PFSK-1 (cell line): Measurements from ENCODE around the gene ARHGEF37.

ENCODE experiments used
- FOXP2 ChIP-seq: optimal IDR thresholded peaks from 2 replicates; pipeline ENCODE3; 2011; ENCODE audit warnings: borderline replicate concordance, control low read depth, inconsistent platforms; ENCODE audit not compliant: insufficient read depth; ENCODE audit errors: extremely low read length, extremely low read depth
- POLR2AphosphoS5 ChIP-seq: IDR thresholded peaks from 2 replicates; pipeline ENCODE4 v1.6.1; 2012; ENCODE audit warnings: low read depth, mild to moderate bottlenecking, control low read depth, low read length, moderate library complexity
- SIN3A ChIP-seq: IDR thresholded peaks from 2 replicates; pipeline ENCODE4 v1.6.1; 2012; ENCODE audit warnings: mild to moderate bottlenecking, low read length, moderate library complexity, borderline replicate concordance; ENCODE audit not compliant: insufficient read depth
- TAF1 ChIP-seq: IDR thresholded peaks from 2 replicates; pipeline ENCODE4 v1.6.1; 2012; ENCODE audit warnings: low read length, control low read depth, borderline replicate concordance; ENCODE audit not compliant: insufficient read depth
- TF ChIP-seq, protein P1 (sequence below), 2 experiments: IDR thresholded peaks; 2 replicates each; pipeline versions ENCODE4 v1.6.1 to v1.8.0; 2011 to 2012; ENCODE audit warnings: low read depth in 2 of 2, low read length in 2 of 2, control low read depth in 1 of 2, inconsistent platforms in 1 of 2, mild to moderate bottlenecking in 1 of 2, moderate library complexity in 1 of 2; ENCODE audit not compliant: insufficient read depth in 1 of 2

Gene ARHGEF37

GRCh38 chr5:149615976-149616375, 34.7 kb downstream of the ARHGEF37 start:
- TF ChIP-seq POLR2AphosphoS5 (no peak), TAF1 (no peak), SIN3A (no peak), FOXP2 (no peak)
- TF ChIP-seq, protein P1, sequence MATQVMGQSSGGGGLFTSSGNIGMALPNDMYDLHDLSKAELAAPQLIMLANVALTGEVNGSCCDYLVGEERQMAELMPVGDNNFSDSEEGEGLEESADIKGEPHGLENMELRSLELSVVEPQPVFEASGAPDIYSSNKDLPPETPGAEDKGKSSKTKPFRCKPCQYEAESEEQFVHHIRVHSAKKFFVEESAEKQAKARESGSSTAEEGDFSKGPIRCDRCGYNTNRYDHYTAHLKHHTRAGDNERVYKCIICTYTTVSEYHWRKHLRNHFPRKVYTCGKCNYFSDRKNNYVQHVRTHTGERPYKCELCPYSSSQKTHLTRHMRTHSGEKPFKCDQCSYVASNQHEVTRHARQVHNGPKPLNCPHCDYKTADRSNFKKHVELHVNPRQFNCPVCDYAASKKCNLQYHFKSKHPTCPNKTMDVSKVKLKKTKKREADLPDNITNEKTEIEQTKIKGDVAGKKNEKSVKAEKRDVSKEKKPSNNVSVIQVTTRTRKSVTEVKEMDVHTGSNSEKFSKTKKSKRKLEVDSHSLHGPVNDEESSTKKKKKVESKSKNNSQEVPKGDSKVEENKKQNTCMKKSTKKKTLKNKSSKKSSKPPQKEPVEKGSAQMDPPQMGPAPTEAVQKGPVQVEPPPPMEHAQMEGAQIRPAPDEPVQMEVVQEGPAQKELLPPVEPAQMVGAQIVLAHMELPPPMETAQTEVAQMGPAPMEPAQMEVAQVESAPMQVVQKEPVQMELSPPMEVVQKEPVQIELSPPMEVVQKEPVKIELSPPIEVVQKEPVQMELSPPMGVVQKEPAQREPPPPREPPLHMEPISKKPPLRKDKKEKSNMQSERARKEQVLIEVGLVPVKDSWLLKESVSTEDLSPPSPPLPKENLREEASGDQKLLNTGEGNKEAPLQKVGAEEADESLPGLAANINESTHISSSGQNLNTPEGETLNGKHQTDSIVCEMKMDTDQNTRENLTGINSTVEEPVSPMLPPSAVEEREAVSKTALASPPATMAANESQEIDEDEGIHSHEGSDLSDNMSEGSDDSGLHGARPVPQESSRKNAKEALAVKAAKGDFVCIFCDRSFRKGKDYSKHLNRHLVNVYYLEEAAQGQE (IDR thresholded peaks at IDR 0.05; ENCODE audit: insufficient read depth in 1 of 2, low read depth in 2 of 2, low read length in 2 of 2), result no peak

DNA sequence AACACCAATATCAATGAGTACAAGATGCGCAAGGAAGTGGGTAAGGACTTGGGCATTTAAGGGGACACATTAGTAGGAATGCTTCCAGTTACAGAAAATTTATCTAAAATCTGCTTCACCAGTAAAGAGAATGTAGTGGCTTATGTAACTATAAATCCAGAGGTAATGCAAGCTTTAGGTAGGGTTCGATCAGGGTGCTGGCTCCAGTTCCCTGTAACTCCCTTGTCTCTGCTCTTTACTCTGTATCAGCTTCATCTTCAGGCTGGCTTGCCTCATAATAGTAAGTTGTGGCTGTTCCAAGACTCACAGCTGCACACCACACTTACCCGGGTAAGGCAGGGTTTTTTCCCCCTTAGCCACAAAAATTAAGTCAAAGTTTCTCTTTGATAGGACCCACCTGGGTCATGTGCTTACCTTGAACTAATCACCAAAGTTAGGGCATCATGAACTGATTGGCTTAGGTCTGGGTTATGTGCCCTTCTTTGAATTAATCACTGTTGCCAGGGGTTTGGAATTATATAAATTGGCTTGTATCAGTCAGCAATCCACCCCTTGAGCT, 35.5 kb downstream of the ARHGEF37 start:
- TF ChIP-seq FOXP2 (no peak), POLR2AphosphoS5 (no peak), SIN3A (no peak), TAF1 (no peak)
- TF ChIP-seq, protein P1 (IDR thresholded peaks at IDR 0.05; ENCODE audit: insufficient read depth in 1 of 2, low read depth in 2 of 2, low read length in 2 of 2), result no peak

DNA sequence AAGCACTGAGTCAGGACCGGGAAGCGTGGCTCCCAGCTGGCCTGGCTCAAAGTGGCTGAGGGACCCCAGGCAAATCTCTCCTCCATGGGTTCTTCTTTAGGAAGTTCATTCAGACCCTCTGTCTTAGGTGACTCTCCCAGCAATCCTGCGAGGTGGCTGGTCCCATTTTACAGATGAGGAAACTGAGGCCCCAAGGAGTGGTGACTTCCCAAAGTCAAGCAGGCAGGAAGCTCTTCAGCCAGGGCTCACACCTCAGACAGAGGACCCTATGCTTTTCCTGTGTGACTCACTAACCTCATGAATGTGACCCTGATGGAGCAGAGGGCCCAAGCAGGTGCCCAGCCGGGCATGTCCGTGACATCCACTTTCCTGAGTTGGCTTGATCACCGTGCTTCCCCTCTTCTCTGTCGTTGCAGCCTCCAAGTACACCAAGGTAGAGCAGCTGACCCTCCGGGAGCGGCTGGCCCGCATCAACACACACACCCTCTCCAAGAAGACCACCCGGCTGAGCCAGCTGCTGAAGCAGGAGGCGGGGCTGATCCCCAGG, 36.5 kb downstream of the ARHGEF37 start:
- TF ChIP-seq FOXP2 (no peak), SIN3A (no peak)

DNA sequence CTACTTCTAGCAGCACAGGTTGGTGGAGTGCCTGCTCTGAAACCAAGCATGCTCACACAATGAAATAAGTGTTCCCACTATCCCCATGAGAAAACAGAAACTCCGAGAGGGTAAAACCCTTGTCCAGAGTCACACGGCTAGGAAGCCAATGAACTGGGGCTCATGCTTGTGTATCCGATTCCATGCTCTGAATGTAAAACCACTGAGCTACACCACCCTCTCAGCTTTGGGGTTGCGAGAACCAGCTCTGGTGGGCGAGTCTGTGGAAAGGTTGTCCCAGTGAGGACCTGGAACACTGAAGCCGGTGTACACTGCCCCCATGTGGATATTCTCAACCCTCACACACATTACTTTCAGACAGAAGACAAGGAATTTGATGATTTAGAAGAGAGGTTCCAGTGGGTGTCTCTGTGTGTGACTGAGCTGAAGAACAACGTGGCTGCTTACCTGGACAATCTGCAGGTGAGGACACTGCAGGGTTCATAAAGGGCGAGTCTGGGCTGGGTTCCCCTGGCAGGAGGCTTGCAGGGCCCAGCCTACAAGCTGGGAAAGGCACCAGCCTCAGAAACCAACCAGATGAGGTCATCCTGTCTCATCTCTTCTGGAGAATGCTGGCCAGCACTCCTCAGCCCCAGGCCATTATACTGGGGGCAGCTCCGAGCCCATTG, 37.4 kb downstream of the ARHGEF37 start:
- TF ChIP-seq TAF1 (no peak), FOXP2 (no peak)
- TF ChIP-seq, protein P1 (IDR thresholded peaks at IDR 0.05; ENCODE audit: insufficient read depth in 1 of 2, low read depth in 2 of 2, low read length in 2 of 2), result no peak

DNA sequence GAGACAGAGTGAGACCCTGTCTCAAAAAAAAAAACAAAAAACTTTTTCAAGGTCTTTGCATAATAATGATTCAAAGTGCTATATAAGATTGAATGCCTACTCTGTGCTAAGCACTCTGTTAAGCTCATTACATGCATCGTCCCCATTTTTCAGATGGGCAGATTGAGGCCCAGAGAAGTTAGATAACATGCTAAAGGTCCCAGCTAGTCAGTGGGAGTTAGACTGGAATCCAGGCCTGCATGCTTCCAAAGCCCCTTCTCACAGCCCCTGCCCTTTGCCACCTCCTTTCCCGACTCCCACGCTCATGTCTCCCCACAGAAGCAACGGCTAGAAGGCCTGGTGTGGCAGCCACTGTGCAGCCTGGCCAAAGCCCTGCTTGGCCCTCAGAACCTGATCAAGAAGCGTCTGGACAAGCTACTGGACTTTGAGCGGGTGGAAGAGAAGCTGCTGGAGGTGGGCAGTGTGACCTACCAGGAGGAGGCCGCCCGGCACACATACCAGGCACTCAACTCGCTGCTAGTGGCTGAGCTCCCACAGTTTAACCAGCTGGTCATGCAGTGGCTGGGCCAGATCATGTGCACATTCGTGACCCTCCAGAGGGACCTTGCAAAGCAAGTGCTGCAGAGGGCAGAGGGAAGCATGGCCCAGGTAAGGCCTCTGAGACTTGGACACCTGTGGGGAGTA, 40.3 kb downstream of the ARHGEF37 start:
- TF ChIP-seq TAF1, result no peak
- no peak for TF ChIP-seq POLR2AphosphoS5
- TF ChIP-seq SIN3A, result no peak
- TF ChIP-seq FOXP2, result no peak
- TF ChIP-seq, protein P1 (IDR thresholded peaks at IDR 0.05; ENCODE audit: insufficient read depth in 1 of 2, low read depth in 2 of 2, low read length in 2 of 2), result no peak
